GM13977 (cell line): ENCODE measurements around the gene STON1.
"Not testable (repeated sequence)": the region's sequence is repeated elsewhere in the genome, so short reads cannot be mapped to it uniquely, and the experiment has no call there.

Source experiments
- DNase-seq: peaks from one replicate; pipeline ENCODE4 v3.0.0; 2012; ENCODE audit warnings: low spot score
- in situ Hi-C: fragments of 300-500 bp; cut with MboI; formaldehyde crosslinking; loops from one replicate; pipeline ENCODE4 v1.12.0; 2022; ENCODE audit warnings: low sequenced_read_pairs, low pct_unique_long_range_greater_than_20kb, mixed read lengths, inconsistent platforms; ENCODE audit not compliant: unreplicated experiment
- TF ChIP-seq, protein P1 (sequence below): IDR thresholded peaks from 2 replicates; pipeline ENCODE4 v1.5.1; 2012; ENCODE audit warnings: mild to moderate bottlenecking, control low read depth; ENCODE audit not compliant: insufficient read depth; ENCODE audit errors: extremely low read depth, missing control alignments

STON1 gene

DNA sequence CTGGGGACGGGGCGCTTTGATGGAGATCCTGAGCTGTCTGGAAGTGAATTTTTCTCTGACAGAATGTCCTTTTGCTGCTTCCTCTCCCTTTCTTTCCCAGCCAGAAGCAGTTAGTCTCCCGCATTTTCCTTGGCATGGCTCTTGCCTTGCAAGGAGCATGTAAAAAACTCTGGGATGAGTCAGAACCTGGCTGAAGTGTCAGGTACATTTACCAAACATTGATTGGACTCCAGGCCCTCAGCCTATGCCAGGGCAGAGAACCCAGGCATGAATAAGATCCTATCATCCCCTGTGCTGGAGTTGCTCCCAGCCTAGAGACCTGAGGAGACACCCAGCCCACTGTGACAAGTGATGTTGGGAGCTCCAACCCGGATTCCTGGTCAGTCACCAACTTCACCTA lies 21.6 kb downstream of the STON1 start:
- DNase-seq: no peak
- in situ Hi-C loops: no loop called here

DNA sequence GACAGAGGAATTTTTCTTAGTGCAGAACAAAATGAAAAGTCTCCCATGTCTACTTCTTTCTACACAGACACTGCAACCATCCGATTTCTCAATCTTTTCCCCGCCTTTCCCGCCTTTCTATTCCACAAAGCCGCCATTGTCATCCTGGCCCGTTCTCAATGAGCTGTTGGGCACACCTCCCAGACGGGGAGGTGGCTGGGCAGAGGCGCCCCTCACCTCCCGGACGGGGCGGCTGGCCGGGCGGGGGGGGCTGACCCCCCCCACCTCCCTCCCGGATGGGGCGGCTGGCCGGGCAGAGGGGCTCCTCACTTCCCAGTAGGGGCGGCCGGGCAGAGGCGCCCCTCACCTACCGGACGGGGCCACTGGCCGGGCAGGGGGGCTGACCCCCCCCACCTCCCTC lies 25.1 kb downstream of the STON1 start:
- in situ Hi-C loops: not testable (repeated sequence)

More for the DNA sequence above, 21.6 kb downstream of the STON1 start:
- TF ChIP-seq, protein P1, sequence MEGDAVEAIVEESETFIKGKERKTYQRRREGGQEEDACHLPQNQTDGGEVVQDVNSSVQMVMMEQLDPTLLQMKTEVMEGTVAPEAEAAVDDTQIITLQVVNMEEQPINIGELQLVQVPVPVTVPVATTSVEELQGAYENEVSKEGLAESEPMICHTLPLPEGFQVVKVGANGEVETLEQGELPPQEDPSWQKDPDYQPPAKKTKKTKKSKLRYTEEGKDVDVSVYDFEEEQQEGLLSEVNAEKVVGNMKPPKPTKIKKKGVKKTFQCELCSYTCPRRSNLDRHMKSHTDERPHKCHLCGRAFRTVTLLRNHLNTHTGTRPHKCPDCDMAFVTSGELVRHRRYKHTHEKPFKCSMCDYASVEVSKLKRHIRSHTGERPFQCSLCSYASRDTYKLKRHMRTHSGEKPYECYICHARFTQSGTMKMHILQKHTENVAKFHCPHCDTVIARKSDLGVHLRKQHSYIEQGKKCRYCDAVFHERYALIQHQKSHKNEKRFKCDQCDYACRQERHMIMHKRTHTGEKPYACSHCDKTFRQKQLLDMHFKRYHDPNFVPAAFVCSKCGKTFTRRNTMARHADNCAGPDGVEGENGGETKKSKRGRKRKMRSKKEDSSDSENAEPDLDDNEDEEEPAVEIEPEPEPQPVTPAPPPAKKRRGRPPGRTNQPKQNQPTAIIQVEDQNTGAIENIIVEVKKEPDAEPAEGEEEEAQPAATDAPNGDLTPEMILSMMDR: no peak

DNA sequence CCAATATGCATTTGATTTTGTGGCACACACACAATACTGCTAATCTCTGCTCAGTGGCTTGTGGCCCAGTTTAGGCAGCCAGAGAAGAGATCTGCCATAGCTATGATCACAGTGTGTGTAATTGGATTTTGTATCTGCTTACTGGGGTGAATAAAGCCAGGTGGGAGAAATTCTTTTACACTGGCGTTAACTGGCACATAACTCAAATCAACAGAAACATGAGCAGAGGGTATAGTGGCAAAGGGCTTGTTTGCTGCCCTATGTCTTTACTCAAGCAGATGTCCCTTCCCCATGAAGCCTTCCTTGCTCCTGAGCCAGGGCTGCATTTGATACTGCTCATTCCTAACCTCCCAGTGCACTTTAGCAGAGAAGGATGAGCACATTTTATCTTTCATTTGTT lies 28.5 kb downstream of the STON1 start:
- no peak for DNase-seq
- TF ChIP-seq, protein P1: no peak
- in situ Hi-C loops: no loop called here

More for the DNA sequence above, 25.1 kb downstream of the STON1 start:
- DNase-seq: not testable (repeated sequence)

DNA sequence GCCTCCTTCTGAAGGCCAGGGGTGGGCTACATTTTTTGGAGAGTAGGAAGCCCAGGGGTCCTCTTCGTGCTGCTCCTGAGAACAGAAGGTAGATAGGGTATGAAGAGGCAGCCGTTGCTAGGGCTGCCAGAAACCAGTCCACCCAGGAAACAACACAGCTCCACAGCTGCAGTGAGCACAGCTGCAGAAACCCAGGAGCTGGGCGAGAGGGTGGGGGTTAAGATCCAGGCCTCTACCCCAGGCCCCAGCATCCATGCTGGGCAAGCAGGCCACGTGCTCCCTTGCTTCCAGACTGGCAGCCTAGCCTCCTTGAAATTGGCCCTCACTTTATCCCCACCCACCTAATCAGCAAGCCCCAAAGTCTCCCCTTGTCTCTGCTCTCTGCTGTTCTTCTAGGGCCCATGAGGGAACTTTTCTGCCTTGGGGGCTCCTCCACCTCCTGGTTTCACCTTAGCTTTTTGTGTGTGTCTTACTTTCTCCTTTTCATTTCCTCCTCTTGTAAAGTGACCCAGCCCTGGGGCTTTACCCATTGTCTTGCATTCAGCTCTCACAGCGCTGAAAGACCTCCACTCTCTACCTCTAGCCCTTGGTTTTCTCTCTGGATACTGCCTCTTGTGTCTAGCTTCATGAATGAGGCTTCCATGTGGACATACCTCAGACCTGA lies 30.7 kb downstream of the STON1 start:
- no peak for DNase-seq
- TF ChIP-seq, protein P1: no peak
- in situ Hi-C loops: no loop called here

DNA sequence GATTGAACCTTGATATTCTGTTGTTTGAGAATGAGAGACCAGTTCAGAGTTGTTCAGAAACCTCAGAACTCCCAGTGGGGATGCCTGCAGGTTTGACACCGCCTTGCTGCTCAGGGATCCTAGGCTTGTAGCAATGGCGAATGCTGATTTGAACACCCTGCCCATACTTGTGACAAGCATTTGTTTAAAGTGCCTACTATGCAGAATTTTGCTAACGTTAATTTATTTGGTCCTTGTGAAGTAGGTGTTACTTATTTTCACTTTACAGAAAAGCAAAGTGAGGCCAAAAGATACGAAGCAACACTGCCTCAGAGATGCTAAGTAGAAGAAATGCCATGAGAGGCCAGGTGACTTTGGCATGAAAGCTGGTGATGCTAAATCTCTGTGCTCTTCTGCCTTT lies 32.3 kb downstream of the STON1 start:
- TF ChIP-seq, protein P1: no peak
- DNase-seq: no peak
- in situ Hi-C loops: no loop called here

DNA sequence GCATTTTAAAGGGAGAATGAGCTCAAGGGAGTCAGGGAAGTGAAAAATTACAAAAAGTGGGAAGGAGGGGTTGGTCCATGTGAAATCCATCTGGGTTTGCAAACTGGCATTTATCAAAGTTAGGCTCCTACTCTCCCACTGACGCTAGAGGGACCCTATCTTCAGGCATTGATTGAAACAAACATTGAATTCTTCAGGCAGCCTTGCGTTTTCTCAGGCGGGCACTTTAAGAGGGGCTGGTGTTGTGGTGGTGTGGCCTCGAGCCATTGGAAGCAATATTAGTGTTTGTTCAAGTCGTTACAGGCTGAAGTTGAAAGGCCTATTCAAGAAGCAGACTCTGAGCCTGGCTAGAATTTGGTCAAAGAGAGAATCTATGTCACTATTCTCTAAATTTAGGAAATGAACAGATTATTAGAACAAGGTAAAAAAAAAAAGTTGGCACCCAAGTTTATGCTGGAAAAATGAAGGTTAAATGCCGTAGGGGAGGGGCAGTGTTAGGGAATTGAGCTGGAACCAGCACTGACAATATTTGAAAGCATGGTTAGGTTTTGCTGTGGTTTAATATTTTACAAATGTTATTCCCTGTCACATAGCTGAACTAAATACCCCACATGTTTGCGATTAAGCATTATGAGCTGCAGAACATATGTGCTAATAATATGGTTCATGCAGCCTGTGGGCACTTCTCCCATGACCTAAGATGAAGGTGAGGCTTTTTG lies 36.8 kb downstream of the STON1 start:
- TF ChIP-seq, protein P1: no peak
- no peak for DNase-seq
- in situ Hi-C loops: no loop called here

DNA sequence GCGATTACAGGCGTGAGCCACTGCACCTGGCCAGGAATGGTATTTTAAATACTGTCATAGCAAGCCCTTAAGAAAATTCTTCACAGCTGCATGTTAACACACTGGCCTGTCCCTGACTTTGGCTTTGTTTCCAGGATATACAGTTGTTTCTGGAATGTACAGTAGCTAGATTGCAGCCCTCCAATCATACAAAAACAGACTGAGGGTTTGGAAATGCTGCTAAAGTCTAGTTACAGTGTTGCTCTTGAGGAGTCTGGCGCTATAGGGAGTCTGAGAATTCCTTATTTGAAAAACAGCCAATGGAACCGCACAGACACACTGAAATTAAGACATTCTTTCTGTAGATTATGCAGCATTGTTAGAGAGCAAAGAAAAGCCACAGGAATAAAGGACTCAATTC lies 37.7 kb downstream of the STON1 start:
- in situ Hi-C loops: no loop called here
- TF ChIP-seq, protein P1: no peak
- DNase-seq: no peak
